ENCODE data around the gene RAB11A. TPM values are rescaled to one million over a fixed set of nuclear protein-coding genes. Genes with fewer than 3 reads are reported as not detected.
A peak's percentile ranks its signal among the peaks of the same experiment; 100 is the strongest.
"Not testable (repeated sequence)": the region's sequence is repeated elsewhere in the genome, so short reads cannot be mapped to it uniquely, and the experiment has no call there.

Gene RAB11A
- total RNA-seq, 3 donors from 2014 or later, result 214 to 330 (median 320) TPM

- TF ChIP-seq CTCF (IDR thresholded peaks at IDR 0.05), result no peak
- ATAC-seq (no peak), DNase-seq (no peak)
- Histone ChIP-seq H3K9me3 (no peaks in the 10 kb centered on the region), H3K4me3 (no peak overlapping the region), H3K36me3 (ENCODE audit: low read depth) (no peaks in the 10 kb centered on the region), H3K4me1 (ENCODE audit: low read depth) (peaks cover 14% of the 10 kb centered on the region)
- intact Hi-C loops (cut with DNase I, micrococcal nuclease), result no loop called here
These were observed 2.0 kb upstream of the RAB11A start for GRCh38 chr15:65867244-65867643.

- intact Hi-C loops (cut with DNase I, micrococcal nuclease); DNase-seq: not testable (repeated sequence)
These were observed 1.4 kb upstream of the RAB11A start for GRCh38 chr15:65867933-65868332.

GRCh38 chr15:65868546-65869125, 655 bp upstream of the RAB11A start:
- DNase-seq, result no peak
- no peak for ATAC-seq
- H3K4me1 ChIP-seq (ENCODE audit: low read depth), result peaks cover 17% of the 10 kb centered on the region
- no peaks in the 10 kb centered on the region for H3K36me3 ChIP-seq (ENCODE audit: low read depth)
- TF ChIP-seq CTCF (IDR thresholded peaks at IDR 0.05), result no peak
- peak overlapping the region; percentile 88 for H3K4me3 ChIP-seq
- intact Hi-C loops (cut with DNase I, micrococcal nuclease), result no loop called here
- H3K9me3 ChIP-seq, result no peaks in the 10 kb centered on the region

More at GRCh38 chr15:65867933-65868332, 1.4 kb upstream of the RAB11A start:
- H3K4me1 ChIP-seq (ENCODE audit: low read depth), result peaks cover 17% of the 10 kb centered on the region
- H3K36me3 ChIP-seq (ENCODE audit: low read depth); H3K4me3 ChIP-seq; H3K9me3 ChIP-seq; ATAC-seq: not testable (repeated sequence)

- intact Hi-C loops (cut with DNase I, micrococcal nuclease), result no loop called here
- TF ChIP-seq CTCF (IDR thresholded peaks at IDR 0.05), result no peak
- peak overlapping the region; percentile 88 for H3K4me3 ChIP-seq
- no peaks in the 10 kb centered on the region for H3K36me3 ChIP-seq (ENCODE audit: low read depth)
- ATAC-seq (peak; percentile 70), DNase-seq (peak; percentile 63 to 81 (median 69))
- H3K9me3 ChIP-seq, result no peaks in the 10 kb centered on the region
- H3K4me1 ChIP-seq (ENCODE audit: low read depth), result peaks cover 17% of the 10 kb centered on the region
These were observed 922 bp downstream of the RAB11A start for GRCh38 chr15:65869954-65870871.

- DNase-seq (peak in 1 of 3 donors; percentile 45), ATAC-seq (peak; percentile 60)
- H3K4me1 ChIP-seq (ENCODE audit: low read depth), result peaks cover 17% of the 10 kb centered on the region
- H3K4me3 ChIP-seq, result no peak overlapping the region
- no peaks in the 10 kb centered on the region for H3K36me3 ChIP-seq (ENCODE audit: low read depth)
- intact Hi-C loops (cut with DNase I, micrococcal nuclease), result no loop called here
- H3K9me3 ChIP-seq, result no peaks in the 10 kb centered on the region
- no peak for TF ChIP-seq CTCF (IDR thresholded peaks at IDR 0.05)
These were observed 1.7 kb downstream of the RAB11A start for GRCh38 chr15:65870889-65871533.

- H3K4me1 ChIP-seq (ENCODE audit: low read depth), result peaks cover 17% of the 10 kb centered on the region
- intact Hi-C loops (cut with DNase I, micrococcal nuclease); H3K4me3 ChIP-seq; H3K36me3 ChIP-seq (ENCODE audit: low read depth); DNase-seq; ATAC-seq; H3K9me3 ChIP-seq: not testable (repeated sequence)
These were observed 2.6 kb downstream of the RAB11A start for GRCh38 chr15:65871886-65872285.

- not testable (repeated sequence) for ATAC-seq, H3K4me3 ChIP-seq
These were observed 3.3 kb downstream of the RAB11A start for GRCh38 chr15:65872596-65872995.

More at GRCh38 chr15:65872596-65872995, 3.3 kb downstream of the RAB11A start:
- DNase-seq; H3K36me3 ChIP-seq (ENCODE audit: low read depth); H3K9me3 ChIP-seq; intact Hi-C loops (cut with DNase I, micrococcal nuclease): not testable (repeated sequence)
- peaks cover 17% of the 10 kb centered on the region for H3K4me1 ChIP-seq (ENCODE audit: low read depth)
